Adipose tissue (tissue), 3 donors: ENCODE results near the gene WDR18. TPM values are rescaled to one million over a fixed set of nuclear protein-coding genes. Genes with fewer than 3 reads are reported as not detected.

Experiments used
- H3K27ac ChIP-seq: one replicate; pipeline ENCODE4 v1.5.1; 2013; ENCODE audit warnings: low read depth, low read length
- WGBS, 3 donors: extraction: QIAGEN DNeasy Blood & Tissue Kit; methylation state at CpG; one replicate each; pipeline ENCODE4 v1.1.7; 2013; 5-methylcytosine and 5-hydroxymethylcytosine counted together
- polyA plus RNA-seq, 3 donors: library from polyadenylated mRNA; stranded (reverse); fragments of 200-250 nt; gene quantifications; one replicate each; pipeline ENCODE4 v1.2.3, GENCODE V29; 2013
- donor health status: healthy with polysubstance abuse.
- donor health status: Bipolar disorder and iron deficiency.
- donor health status: healthy.

The WDR18 gene
- polyA plus RNA-seq, 3 donors = 26.7 to 33.5 (median 30.9) TPM

DNA sequence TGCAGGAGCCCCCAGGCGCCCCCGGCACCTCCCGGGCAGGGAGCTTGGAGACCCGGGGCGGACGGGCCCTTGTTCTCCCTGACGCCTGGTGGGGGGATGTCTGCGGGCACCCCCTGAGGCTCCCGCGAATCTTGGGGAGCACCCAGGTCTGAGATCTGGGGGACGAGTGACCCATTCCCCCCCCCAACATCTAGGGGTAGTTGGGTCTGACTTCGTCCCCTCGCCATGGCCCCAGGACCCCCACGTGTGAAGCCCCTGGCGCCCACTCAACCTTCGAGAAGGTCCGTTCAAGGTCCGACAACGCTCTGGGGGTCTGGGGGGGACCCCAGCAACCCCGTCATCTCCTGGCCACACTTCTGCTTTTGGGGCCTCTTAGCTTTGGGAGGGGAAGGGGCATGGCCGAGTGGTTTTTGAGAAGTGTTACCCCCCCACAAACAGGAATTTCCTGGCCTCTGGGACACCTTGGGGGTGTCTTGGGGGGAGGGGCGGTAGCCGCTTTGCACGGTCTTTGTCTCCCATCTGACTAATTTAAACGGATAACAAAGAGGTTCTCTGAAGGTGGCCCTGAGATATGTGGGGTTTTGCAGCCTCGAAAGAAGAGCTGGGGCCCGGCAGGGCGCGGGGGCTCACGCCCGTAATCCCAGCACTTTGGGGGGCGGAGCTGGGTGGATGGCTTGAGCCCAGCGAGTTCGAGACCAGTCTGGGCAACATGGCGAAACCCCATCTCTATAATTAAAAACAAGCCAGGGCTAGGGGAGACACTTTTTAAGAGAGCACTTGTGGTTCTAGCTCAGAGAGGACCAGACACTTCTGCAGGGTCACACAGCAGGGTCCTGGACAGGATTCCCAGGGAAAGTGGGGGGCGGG lies 42.9 kb downstream of the WDR18 start:
- 1 to 3% (median 1%) methylated on average over 36 of the region's 36 CpGs for WGBS, 3 donors
- peak overlapping the region; percentile 65 for H3K27ac ChIP-seq

DNA sequence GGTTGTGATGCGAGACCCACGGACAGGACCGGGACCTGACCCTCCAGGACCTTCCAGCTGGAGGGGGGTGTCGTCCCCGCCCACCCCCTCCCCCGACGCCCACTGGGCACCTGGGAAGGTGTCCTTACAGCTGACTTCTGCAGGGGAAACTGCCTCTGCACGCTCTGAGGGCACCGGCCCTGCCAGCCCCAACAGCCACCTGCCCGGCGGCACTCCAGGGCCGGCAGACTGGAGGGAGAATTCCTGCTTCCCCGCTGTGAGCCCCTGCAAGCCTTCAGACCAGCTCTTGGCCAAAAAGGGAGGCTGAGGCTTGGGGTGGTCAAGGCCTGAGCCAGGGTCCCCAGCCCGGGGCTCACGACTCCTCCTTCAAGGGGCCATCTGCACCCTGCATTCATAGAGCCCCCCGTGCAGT lies 43.5 kb downstream of the WDR18 start:
- WGBS, 3 donors = 1 to 5% (median 5%) methylated on average over 15 to 16 of the region's 16 CpGs
- peak overlapping the region; percentile 73 for H3K27ac ChIP-seq

DNA sequence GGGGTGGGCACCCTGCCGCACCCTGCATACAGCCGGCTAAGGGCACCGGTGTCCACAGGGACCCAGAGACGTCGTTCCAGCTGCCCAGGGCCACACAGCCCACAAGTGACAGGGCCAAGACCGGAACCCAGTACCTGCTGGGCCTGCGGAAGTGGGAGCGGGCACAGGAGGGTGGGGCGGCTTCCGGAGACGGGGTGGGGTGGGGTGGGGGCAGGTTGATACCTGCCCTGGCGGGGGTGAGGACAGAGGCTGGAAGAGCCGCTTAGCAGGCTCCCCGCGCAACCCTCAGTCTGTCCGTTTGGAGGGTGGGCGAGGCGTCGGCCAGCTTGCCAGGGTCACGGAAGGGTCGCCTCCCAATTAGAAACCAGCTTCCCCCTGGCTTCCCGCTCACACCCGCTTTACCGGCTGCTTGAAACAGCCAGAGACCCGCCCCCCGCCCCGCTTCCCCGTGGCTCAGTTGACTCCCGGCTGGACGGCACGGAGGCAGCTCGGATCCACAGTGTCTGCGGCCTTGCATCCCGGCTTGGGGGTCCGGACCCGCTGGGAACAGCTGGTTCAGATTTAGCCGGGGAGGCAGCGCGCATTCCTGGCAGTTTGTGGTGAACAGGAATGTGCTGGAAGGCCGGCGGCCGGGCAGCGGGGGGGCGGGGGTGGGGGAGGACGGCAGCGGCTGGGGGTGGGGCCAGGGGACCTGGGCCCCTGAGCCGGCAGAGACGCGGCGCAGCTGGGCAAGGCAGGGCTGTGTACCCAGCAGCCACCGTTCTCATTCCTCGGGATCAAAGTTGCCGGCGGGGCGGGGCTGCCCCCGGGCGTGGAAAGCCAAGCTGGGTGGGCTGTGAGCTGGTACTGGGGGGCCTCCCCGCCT lies 44.1 kb downstream of the WDR18 start:
- WGBS, 3 donors = 2 to 4% (median 3%) methylated on average over 49 to 58 of the region's 58 CpGs
- peak overlapping the region; percentile 73 for H3K27ac ChIP-seq

DNA sequence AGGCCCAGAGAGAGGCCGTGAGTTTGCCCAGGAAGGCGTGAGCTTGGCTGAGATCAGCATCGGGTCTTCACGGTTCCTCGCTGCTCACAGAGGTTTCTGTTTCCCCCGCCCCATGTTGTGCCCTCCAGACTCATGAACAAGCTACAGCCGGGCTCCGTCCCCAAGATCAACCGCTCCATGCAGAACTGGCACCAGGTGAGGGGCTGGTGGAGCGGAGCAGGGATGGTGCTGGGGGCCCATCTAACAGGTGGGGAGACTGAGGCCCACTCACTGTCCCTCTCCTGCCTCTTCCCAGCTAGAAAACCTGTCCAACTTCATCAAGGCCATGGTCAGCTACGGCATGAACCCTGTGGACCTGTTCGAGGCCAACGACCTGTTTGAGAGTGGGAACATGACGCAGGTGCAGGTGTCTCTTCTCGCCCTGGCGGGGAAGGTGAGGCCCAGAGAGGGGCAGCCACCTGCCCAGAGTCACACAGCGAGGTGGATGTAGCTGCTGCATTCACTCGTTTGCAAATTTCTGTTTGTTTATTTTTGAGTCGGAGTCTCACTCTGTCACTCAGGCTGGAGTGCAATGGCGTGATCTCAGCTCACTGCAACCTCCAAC lies 48.2 kb downstream of the WDR18 start:
- WGBS, 3 donors = 83 to 94% (median 92%) methylated on average over 20 of the region's 20 CpGs
- no peak overlapping the region for H3K27ac ChIP-seq

DNA sequence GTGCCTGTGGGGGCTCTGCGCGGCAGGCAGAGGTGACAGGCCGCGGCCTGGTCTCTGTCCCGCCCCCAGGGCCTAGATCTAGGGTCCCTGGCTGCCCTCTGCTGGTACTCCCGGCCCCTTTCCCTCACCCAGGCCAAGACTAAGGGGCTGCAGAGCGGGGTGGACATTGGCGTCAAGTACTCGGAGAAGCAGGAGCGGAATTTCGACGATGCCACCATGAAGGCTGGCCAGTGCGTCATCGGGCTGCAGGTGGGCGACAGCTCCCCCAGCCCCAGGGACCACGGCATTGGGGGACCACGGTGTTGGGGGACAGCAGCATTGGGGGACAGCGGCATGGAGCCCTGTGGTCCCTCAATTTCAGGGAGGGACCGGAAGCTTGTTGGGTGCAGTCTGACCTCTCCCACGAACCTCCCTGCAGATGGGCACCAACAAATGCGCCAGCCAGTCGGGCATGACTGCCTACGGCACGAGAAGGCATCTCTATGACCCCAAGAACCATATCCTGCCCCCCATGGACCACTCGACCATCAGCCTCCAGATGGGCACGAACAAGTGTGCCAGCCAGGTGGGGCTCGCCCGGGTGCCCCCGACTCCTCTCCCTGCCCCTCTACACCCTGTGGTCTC lies 52.0 kb downstream of the WDR18 start:
- H3K27ac ChIP-seq = no peak overlapping the region
- 89 to 92% (median 90%) methylated on average over 26 to 29 of the region's 29 CpGs for WGBS, 3 donors

DNA sequence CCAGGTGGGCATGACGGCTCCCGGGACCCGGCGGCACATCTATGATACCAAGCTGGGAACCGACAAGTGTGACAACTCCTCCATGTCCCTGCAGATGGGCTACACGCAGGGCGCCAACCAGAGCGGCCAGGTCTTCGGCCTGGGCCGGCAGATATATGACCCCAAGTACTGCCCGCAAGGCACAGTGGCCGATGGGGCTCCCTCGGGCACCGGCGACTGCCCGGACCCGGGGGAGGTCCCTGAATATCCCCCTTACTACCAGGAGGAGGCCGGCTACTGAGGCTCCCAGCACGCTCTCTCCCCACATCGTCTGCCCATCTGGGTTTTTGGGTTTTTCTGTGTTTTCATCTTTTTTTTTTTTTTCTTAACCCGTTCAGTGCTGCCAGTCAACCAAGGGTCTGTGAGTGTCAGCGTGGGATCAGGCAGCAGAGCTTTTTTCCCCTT lies 53.5 kb downstream of the WDR18 start:
- WGBS, 3 donors = 55 to 76% (median 66%) methylated on average over 22 of the region's 22 CpGs
- H3K27ac ChIP-seq = no peak overlapping the region

DNA sequence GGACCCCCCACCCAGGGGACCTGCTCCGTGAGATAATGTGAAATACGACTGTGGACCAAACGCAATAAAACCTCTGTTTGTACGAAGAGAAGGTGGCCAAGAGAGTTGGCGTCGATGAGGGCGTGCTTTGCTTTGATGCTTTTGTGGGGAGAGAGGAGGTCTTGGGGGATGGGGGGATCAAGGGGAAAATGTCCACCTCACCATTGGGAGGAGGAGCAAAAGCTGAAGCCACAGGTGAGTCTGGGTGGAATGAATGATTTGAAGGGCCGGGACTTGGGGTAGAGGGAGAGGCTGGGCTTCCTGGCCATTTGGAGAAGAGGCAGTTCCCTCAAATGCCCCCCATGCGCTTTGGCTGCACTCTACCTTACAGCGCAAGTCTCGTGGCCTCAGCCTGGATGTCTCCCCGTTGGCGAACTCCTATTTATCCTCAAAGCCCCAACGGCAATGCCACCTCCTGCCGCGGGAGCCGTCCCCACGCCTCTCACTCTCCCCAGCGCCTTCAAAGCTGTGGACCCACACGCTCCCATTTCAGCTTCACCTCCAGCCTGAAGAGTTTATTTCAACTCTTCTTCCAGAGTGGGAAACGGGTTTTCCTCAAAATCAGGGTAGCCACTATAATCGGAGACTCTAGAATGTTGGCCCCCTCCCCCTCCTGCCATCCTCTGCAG lies 55.0 kb downstream of the WDR18 start:
- 68 to 70% (median 68%) methylated on average over 22 of the region's 22 CpGs for WGBS, 3 donors
- H3K27ac ChIP-seq = no peak overlapping the region

DNA sequence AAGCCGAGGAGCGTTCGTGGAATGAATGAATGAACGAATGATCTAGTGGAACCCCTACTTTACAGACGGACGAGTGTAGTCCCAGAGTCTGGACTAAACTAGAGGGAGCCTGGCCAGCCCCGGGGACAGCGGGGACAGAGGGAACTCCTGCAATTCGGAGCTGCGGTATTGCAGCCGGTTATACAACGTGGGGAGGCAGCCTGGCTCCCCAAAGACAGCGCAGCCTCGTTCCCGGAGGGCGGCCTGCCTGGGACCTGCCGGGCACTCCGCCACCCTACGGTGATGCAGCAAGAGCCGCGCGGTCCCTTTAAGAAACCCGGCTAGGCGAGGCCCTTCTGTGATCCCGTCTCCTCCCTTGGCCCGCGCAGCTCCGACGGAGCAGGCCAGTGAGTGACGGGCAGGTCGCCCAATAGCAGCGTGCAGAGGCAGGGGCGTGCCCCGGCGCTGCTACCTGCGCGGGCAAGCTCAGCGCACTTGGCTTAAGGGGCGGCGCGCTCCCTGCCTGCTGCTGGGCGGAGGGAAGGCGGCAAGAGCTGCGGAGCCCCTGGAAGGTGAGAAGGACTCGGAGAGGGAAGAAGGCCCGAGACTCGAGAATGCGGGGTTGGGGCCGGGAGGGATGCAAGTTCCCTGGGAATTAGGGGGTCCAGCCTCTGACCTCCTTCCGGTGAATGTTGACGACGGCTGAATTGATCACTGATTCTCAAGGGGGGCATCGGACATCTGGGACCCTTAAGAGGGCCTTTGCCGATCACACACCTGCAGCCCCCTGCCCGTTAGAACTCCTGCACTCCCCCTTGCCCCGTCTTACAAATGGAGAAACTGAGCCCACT lies 55.7 kb downstream of the WDR18 start, which contains the start of gene ABCA7:
Gene ABCA7, plus strand, starts transcription at position 462 of the 830 bp plus-strand sequence. CDS start 1,255 bp downstream, outside the sequence.
- no peak within 1 kb of the TSS for H3K27ac ChIP-seq
- WGBS, 3 donors = 2% methylated on average over 56 of the region's 56 CpGs

DNA sequence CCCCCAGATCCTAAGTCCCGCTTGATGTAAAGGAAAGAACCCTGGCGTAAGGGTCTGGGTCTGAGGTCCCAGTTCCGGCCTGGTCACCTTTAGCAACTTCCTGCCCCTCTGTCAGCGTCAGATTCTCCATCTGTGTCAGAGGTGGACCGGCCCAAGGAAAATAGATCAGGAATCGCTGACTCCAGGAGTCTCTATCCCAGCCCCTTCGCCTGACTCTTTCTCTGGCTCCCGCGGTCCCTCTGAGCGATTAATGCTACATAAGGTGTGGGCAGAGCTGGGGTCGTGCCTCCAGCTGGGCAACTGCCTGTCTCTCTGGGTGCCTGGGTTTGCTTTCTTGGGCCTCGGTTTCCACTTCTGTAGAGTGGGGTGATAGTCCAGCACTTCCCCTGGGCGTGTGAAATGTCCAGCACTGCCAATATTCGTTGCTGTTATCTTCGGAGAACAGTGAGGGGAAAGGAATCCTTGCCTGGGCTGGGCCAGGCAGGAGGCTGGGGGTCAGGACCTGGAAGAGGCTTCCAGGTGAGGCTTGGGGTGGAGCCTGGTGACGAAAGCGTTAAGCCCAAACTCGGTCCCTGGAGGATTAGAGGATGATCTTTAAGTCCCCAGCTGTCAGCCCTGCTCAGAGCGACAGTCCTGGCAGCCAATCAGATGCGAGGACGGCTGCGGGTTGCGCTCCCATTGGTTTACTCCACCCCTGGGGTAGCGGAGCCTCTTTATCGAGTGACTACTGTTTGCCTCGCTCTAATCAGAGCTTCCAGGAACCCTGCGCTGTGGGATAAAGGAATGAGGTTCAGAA lies 56.5 kb downstream of the WDR18 start:
- WGBS, 3 donors = 2 to 3% (median 2%) methylated on average over 27 of the region's 27 CpGs
- no peak overlapping the region for H3K27ac ChIP-seq

DNA sequence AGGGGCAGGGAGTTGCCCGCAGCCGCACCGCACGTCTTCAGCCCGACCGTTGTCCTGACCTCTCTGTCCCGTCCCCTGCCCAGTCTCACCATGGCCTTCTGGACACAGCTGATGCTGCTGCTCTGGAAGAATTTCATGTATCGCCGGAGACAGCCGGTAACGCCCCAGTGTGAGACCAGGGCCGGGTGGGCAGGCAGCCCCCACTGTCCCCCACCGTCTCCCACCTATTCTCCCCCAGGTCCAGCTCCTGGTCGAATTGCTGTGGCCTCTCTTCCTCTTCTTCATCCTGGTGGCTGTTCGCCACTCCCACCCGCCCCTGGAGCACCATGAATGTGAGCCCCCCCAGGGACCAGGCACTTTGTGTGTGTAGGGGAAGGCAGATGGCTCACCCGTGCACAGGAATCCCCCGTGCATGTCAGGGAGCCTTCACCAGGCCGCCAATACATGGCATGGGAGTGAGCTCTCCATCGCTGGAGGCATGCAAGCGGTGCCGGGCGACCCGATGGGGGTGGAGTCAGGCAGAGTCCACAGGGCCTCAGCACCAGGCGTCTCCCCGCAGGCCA lies 57.2 kb downstream of the WDR18 start:
- WGBS, 3 donors = 27 to 43% (median 31%) methylated on average over 26 of the region's 26 CpGs
- no peak overlapping the region for H3K27ac ChIP-seq

DNA sequence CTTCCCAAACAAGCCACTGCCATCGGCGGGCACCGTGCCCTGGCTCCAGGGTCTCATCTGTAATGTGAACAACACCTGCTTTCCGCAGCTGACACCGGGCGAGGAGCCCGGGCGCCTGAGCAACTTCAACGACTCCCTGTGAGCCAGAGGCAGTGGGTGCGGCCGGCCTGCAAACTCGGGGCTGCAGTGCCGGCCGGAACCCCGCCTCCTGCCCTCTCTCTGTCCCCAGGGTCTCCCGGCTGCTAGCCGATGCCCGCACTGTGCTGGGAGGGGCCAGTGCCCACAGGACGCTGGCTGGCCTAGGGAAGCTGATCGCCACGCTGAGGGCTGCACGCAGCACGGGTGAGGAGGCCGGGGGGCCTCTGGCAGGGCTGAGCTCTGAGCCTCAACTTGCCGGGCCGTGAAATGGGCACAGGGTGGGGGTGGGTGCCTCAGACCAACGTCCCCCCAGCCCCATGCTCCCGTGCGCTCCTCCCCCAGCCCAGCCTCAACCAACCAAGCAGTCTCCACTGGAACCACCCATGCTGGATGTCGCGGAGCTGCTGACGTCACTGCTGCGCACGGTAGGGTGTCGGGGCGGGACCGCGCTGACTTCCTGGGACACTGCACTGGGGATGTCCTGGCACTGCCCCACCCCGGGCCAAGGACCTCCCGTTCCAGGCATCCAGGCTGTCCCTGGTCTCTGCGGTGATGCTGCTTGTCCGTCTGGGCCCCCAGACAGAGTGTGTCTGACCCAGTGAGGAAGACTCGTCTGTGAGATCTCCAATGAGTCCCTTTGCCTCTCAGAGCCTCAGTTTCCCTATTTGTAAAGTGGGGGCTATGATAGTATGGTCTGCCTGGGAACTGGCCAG lies 57.9 kb downstream of the WDR18 start:
- 63 to 67% (median 66%) methylated on average over 37 to 43 of the region's 43 CpGs for WGBS, 3 donors
- no peak overlapping the region for H3K27ac ChIP-seq

DNA sequence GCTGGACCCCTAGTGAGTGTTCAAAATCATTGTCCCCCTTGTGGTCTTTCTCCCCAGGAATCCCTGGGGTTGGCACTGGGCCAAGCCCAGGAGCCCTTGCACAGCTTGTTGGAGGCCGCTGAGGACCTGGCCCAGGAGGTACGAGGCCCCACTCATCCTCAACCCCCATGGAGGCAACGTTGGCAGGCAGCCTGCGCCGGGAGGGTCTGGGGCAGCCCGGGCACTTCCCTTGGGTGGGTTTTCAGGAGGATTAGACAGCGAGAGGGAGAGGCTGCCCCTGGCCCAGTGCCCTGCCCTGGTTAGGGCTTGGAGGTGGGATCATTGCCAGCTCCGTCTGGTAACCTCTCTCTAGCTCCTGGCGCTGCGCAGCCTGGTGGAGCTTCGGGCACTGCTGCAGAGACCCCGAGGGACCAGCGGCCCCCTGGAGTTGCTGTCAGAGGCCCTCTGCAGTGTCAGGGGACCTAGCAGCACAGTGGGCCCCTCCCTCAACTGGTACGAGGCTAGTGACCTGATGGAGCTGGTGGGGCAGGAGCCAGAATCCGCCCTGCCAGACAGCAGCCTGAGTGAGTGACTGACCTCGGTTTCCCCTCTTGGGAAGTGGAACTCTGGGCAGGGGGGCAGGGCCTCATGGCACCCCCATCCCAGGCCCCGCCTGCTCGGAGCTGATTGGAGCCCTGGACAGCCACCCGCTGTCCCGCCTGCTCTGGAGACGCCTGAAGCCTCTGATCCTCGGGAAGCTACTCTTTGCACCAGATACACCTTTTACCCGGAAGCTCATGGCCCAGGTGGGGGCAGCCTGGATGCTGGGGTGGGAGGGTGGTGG lies 58.8 kb downstream of the WDR18 start:
- WGBS, 3 donors = 60 to 81% (median 67%) methylated on average over 23 of the region's 23 CpGs
- no peak overlapping the region for H3K27ac ChIP-seq
